ENCODE data around the gene NAV2.

DNA sequence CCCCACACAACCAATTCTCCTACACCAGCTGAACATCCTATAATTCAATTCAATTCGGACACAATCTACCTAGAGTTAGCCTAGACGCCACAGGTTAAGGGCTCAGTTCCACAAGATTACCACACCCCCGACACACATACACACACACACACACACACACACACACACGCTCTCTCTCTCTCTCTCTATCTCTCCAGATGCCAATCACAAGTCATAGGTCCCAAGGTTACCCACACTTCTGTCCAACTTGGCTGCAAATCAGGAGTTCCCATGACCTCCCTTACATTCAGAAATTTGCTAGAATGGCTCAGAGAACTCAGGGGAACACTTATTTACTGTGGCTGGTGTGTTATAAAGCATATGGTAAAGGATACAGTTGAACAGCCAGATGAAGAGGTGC, 243.6 kb downstream of the NAV2 start:
- TF ChIP-seq, protein P1, sequence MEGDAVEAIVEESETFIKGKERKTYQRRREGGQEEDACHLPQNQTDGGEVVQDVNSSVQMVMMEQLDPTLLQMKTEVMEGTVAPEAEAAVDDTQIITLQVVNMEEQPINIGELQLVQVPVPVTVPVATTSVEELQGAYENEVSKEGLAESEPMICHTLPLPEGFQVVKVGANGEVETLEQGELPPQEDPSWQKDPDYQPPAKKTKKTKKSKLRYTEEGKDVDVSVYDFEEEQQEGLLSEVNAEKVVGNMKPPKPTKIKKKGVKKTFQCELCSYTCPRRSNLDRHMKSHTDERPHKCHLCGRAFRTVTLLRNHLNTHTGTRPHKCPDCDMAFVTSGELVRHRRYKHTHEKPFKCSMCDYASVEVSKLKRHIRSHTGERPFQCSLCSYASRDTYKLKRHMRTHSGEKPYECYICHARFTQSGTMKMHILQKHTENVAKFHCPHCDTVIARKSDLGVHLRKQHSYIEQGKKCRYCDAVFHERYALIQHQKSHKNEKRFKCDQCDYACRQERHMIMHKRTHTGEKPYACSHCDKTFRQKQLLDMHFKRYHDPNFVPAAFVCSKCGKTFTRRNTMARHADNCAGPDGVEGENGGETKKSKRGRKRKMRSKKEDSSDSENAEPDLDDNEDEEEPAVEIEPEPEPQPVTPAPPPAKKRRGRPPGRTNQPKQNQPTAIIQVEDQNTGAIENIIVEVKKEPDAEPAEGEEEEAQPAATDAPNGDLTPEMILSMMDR (IDR thresholded peaks at IDR 0.05) = no peak
- no peak for TF ChIP-seq EZH2 (IDR thresholded peaks at IDR 0.05)

All from neural progenitor cell (in vitro differentiated cells).